OCI-LY7 (cell line): ENCODE data around the gene CYSLTR1. TPM values are rescaled to one million over a fixed set of nuclear protein-coding genes. Genes with fewer than 3 reads are reported as not detected.

Source experiments
- BruUV-seq: library from RNA; stranded (reverse); fragments of 400-500 nt; replicated peaks from 2 replicates; lab custom pipeline; 2021; lab: Mats Ljungman, UMichigan
- CTCF ChIA-PET: fragments of 300-600 bp; sonication (Branson Sonifier 250); formaldehyde crosslinking; loops from one replicate; lab custom pipeline; 2022; ENCODE audit warnings: antibody characterized with exemption; ENCODE audit not compliant: unreplicated experiment; lab: Charles Lee
- POLR2A ChIA-PET: fragments of 300-600 bp; sonication (Branson Sonifier 250); formaldehyde crosslinking; loops from one replicate; lab custom pipeline; 2022; ENCODE audit warnings: antibody characterized with exemption; lab: Charles Lee
- DNase-seq: peaks from one replicate; pipeline ENCODE4 v3.0.0-alpha.2; 2015; ENCODE audit warnings: low spot score
- H2AFZ ChIP-seq: fragments of 200-600 bp; sonication (generic), shearing (Covaris generic); 2 replicates; pipeline ENCODE4 v1.6.1; 2014; ENCODE audit warnings: mild to moderate bottlenecking, antibody characterized with exemption, low read length, moderate library complexity
- H3K27ac ChIP-seq: fragments of 200-600 bp; sonication (generic); 2 replicates; pipeline ENCODE4 v1.5.1; 2014; ENCODE audit warnings: mixed run types, low read depth, mild to moderate bottlenecking, moderate library complexity, low read length, inconsistent platforms; ENCODE audit not compliant: poor library complexity, severe bottlenecking
- H3K36me3 ChIP-seq: fragments of 200-600 bp; sonication (generic); 2 replicates; pipeline ENCODE4 v1.6.1; 2014; ENCODE audit warnings: mild to moderate bottlenecking, antibody characterized with exemption, low read length, moderate library complexity, mixed read lengths; ENCODE audit not compliant: insufficient read depth
- H3K4me1 ChIP-seq: fragments of 200-600 bp; sonication (generic); 2 replicates; pipeline ENCODE4 v1.5.1; 2014; ENCODE audit warnings: mild to moderate bottlenecking, low read length; ENCODE audit not compliant: insufficient read depth, poor library complexity, severe bottlenecking
- H3K4me2 ChIP-seq: fragments of 200-600 bp; sonication (generic); 2 replicates; pipeline ENCODE4 v1.6.1; 2014; ENCODE audit warnings: mild to moderate bottlenecking, low read length
- H3K4me3 ChIP-seq: fragments of 200-600 bp; sonication (generic); 2 replicates; pipeline ENCODE4 v1.5.1; 2014; ENCODE audit warnings: mild to moderate bottlenecking, low read depth, low read length; ENCODE audit not compliant: poor library complexity, severe bottlenecking
- H3K79me2 ChIP-seq: fragments of 200-600 bp; sonication (generic); 2 replicates; pipeline ENCODE4 v1.6.1; 2016; ENCODE audit warnings: low read depth, mild to moderate bottlenecking, low read length, moderate library complexity, mixed read lengths; ENCODE audit not compliant: insufficient read depth
- H3K9me2 ChIP-seq: fragments of 200-600 bp; sonication (generic); 2 replicates; pipeline ENCODE4 v1.6.1; 2016; ENCODE audit warnings: mild to moderate bottlenecking, low read length, mixed read lengths; ENCODE audit not compliant: insufficient read depth
- H3K9me3 ChIP-seq: fragments of 200-600 bp; sonication (generic); 2 replicates; pipeline ENCODE4 v1.6.1; 2014; ENCODE audit warnings: mild to moderate bottlenecking, mixed run types, low read length, mixed read lengths
- H4K20me1 ChIP-seq: fragments of 200-600 bp; sonication (generic); 2 replicates; pipeline ENCODE4 v1.6.1; 2014; ENCODE audit warnings: mild to moderate bottlenecking, antibody characterized with exemption, low read length, moderate library complexity, mixed read lengths; ENCODE audit not compliant: insufficient read depth
- CTCF ChIP-seq: fragments of 200-600 bp; sonication (generic); conservative IDR thresholded peaks from 2 replicates; pipeline ENCODE4 v1.5.1; 2014; ENCODE audit warnings: mild to moderate bottlenecking, antibody characterized with exemption, low read length, moderate library complexity, mixed read lengths
- EZH2phosphoT487 ChIP-seq: fragments of 200-600 bp; sonication (generic); IDR thresholded peaks from 2 replicates; pipeline ENCODE4 v1.6.1; 2018; ENCODE audit warnings: low read depth, borderline replicate concordance, mild to moderate bottlenecking, mixed run types, antibody characterized with exemption, low read length, moderate library complexity, mixed read lengths
- intact Hi-C: fragments of 100-400 bp; cut with micrococcal nuclease; formaldehyde crosslinking; loops from one replicate; pipeline ENCODE4 v1.10.0; 2022; ENCODE audit not compliant: unreplicated experiment
- total RNA-seq, 2 experiments: library from RNA; depleted of rRNA in 1 of 2; stranded (reverse); fragments of >200 nt in 1 of 2; shearing (Covaris generic) in 1 of 2; gene quantifications; 2 replicates each; pipeline ENCODE4 v1.2.3, GENCODE V29; 2014 to 2022

Gene CYSLTR1
- total RNA-seq, 2 experiments from 2014 or later: 0.99 to 1.4 TPM

GRCh38 chrX:78322863-78323262 is 4.5 kb downstream of the CYSLTR1 start:
- BruUV-seq: no TSS peak
- H3K9me2 ChIP-seq: no peaks in the 10 kb centered on the region
- H3K27ac ChIP-seq: no peak overlapping the region
- H3K4me3 ChIP-seq: no peak overlapping the region
- peaks cover 37% of the 10 kb centered on the region for H3K4me1 ChIP-seq
- DNase-seq: no peak
- no peaks in the 10 kb centered on the region for H4K20me1 ChIP-seq
- TF ChIP-seq EZH2phosphoT487 (no peak), CTCF (no peak)
- POLR2A ChIA-PET: interaction anchor here (0.6 to 1.0 kb wide), 3 partner anchors 8 to 108 kb away, joined by 3 to 5 read pairs (median 4); no protein-coding TSS in a partner anchor
- no peaks in the 10 kb centered on the region for H3K36me3 ChIP-seq
- H3K4me2 ChIP-seq: peak overlapping the region; percentile 58; the same call in 1 of the 2 replicates
- H2AFZ ChIP-seq: no peak overlapping the region
- intact Hi-C loops: loop anchor here (10.0 kb wide), 1 partner anchor 218 kb away; the partner anchor contains the start of gene PGK1
- no peaks in the 10 kb centered on the region for H3K79me2 ChIP-seq
- no peaks in the 10 kb centered on the region for H3K9me3 ChIP-seq
- CTCF ChIA-PET: no interaction called here

- ChIA-PET CTCF (no interaction called here), POLR2A (interaction anchor here (1.0 to 1.2 kb wide), 2 partner anchors 9 to 12 kb away, joined by 4 to 5 read pairs; no protein-coding TSS in a partner anchor)
- H3K4me3 ChIP-seq: no peak overlapping the region
- H3K79me2 ChIP-seq: no peaks in the 10 kb centered on the region
- no peak overlapping the region for H2AFZ ChIP-seq
- intact Hi-C loops: loop anchor here (10.0 kb wide), 1 partner anchor 217 kb away; the partner anchor contains the start of gene PGK1
- BruUV-seq: no TSS peak
- peak overlapping the region; percentile 58 for H3K4me2 ChIP-seq
- peaks cover 26% of the 10 kb centered on the region for H3K4me1 ChIP-seq
- no peaks in the 10 kb centered on the region for H3K9me2 ChIP-seq
- DNase-seq: peak; percentile 75
- H4K20me1 ChIP-seq: no peaks in the 10 kb centered on the region
- no peak for TF ChIP-seq CTCF
- no peak for TF ChIP-seq EZH2phosphoT487
- H3K9me3 ChIP-seq: no peaks in the 10 kb centered on the region
- no peak overlapping the region for H3K27ac ChIP-seq
- no peaks in the 10 kb centered on the region for H3K36me3 ChIP-seq
These were observed 5.6 kb downstream of the CYSLTR1 start for GRCh38 chrX:78321809-78322208.

- Histone ChIP-seq H3K4me1 (peaks cover under 1% of the 10 kb centered on the region), H3K9me3 (no peaks in the 10 kb centered on the region)
These were observed 11.1 kb downstream of the CYSLTR1 start for GRCh38 chrX:78316265-78316664.

More at GRCh38 chrX:78316265-78316664, 11.1 kb downstream of the CYSLTR1 start:
- no peak overlapping the region for H3K4me3 ChIP-seq
- no peak for DNase-seq
- no peaks in the 10 kb centered on the region for H3K36me3 ChIP-seq
- BruUV-seq: no TSS peak
- H3K79me2 ChIP-seq: no peaks in the 10 kb centered on the region
- H2AFZ ChIP-seq: no peak overlapping the region
- ChIA-PET CTCF (no interaction called here), POLR2A (no interaction called here)
- TF ChIP-seq CTCF: no peak
- no peak for TF ChIP-seq EZH2phosphoT487
- H3K4me2 ChIP-seq: no peak overlapping the region
- H3K9me2 ChIP-seq: no peaks in the 10 kb centered on the region
- intact Hi-C loops: no loop called here
- no peaks in the 10 kb centered on the region for H4K20me1 ChIP-seq
- no peak overlapping the region for H3K27ac ChIP-seq
